Nephron (organoid): ENCODE results near the gene CD22.

Experiments used
- H3K27ac Mint-ChIP-seq, 3 experiments: 2 replicates each; pipeline ENCODE4 v1.8.0; 2020; ENCODE audit warnings: mixed read lengths in 3 of 3, mild to moderate bottlenecking in 2 of 3, moderate library complexity in 1 of 3
- H3K27me3 Mint-ChIP-seq: 2 replicates; pipeline ENCODE4 v1.8.0; 2021; ENCODE audit warnings: low read depth, mild to moderate bottlenecking, moderate library complexity, mixed read lengths
- H3K36me3 Mint-ChIP-seq: 2 replicates; pipeline ENCODE4 v1.8.0; 2020; ENCODE audit warnings: low read depth, mixed read lengths
- H3K4me1 Mint-ChIP-seq: 2 replicates; pipeline ENCODE4 v1.8.0; 2020; ENCODE audit warnings: mixed read lengths
- H3K4me3 Mint-ChIP-seq, 3 experiments: 2 replicates each; pipeline ENCODE4 v1.8.0; 2020; ENCODE audit warnings: mild to moderate bottlenecking in 3 of 3, mixed read lengths in 3 of 3, moderate library complexity in 2 of 3
- H3K9me3 Mint-ChIP-seq: 2 replicates; pipeline ENCODE4 v1.8.0; 2020; ENCODE audit warnings: mixed read lengths
- TF ChIP-seq, protein P1 (sequence below), 3 experiments: fragments of 200-600 bp; sonication (generic); IDR thresholded peaks; one replicate each; pipeline ENCODE4 v1.5.0; 2021; ENCODE audit warnings: antibody characterized with exemption in 3 of 3; ENCODE audit not compliant: unreplicated experiment in 3 of 3

The CD22 gene

DNA sequence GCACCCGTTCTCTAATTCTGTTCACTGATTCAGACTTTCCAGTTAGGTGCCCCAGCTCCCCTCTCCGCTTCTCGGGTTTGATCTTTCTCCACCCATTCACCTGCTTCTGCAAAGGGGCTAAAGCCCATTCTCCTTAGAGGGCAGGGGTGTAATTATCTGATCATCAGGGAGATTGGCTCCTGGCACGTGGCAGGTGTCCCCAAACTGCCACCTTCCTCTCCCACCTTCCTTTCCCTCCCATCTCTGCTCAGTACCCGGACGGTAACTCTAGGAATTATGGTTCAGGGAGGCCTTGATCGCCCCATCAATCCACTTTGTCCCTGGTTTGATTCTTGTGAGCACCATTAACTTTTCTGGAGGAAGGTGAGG, 18.9 kb downstream of the CD22 start:
- no peak overlapping the region for H3K4me3 Mint-ChIP-seq
- H3K4me1 Mint-ChIP-seq, result peaks cover 4% of the 10 kb centered on the region
- no peaks in the 10 kb centered on the region for H3K36me3 Mint-ChIP-seq
- no peak overlapping the region for H3K27ac Mint-ChIP-seq
- H3K9me3 Mint-ChIP-seq, result no peaks in the 10 kb centered on the region
- peaks cover 25% of the 10 kb centered on the region for H3K27me3 Mint-ChIP-seq
- TF ChIP-seq, protein P1, sequence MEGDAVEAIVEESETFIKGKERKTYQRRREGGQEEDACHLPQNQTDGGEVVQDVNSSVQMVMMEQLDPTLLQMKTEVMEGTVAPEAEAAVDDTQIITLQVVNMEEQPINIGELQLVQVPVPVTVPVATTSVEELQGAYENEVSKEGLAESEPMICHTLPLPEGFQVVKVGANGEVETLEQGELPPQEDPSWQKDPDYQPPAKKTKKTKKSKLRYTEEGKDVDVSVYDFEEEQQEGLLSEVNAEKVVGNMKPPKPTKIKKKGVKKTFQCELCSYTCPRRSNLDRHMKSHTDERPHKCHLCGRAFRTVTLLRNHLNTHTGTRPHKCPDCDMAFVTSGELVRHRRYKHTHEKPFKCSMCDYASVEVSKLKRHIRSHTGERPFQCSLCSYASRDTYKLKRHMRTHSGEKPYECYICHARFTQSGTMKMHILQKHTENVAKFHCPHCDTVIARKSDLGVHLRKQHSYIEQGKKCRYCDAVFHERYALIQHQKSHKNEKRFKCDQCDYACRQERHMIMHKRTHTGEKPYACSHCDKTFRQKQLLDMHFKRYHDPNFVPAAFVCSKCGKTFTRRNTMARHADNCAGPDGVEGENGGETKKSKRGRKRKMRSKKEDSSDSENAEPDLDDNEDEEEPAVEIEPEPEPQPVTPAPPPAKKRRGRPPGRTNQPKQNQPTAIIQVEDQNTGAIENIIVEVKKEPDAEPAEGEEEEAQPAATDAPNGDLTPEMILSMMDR (IDR thresholded peaks at IDR 0.05; ENCODE audit: unreplicated experiment in 3 of 3), result no peak

DNA sequence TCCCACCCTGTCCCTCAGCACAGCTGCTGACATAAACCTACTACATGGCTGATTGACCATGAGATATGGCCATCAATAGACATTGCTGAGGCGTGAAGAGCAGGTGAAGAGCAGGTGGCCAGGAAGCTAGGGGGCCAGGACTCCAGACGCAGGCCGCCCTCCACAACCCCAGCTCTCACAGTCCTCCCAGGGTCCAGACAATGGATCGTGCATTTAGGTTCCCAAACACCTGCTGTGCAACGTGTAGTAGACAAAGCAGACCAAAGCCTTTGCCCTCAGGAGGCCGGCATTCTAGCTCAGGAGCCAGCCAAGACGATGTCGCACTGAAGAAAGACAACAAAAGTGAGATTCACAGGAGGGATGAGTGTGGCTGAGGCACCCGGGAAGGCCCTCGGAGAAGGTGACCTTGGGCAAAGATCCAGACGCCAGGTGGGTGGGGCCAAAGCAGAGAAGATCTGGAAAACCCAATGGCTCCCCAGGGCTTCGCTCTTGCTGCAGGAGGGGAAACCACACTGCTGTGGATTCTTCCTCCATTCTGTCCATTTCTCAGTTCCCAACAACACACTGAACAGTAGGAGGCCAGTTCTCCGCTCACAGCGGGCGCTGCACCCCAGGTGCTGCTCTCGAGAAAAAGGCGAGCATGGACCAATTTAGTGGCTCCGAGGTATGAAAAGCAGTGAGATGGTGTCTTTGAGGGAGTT, 20.1 kb downstream of the CD22 start:
- peaks cover 25% of the 10 kb centered on the region for H3K27me3 Mint-ChIP-seq
- H3K27ac Mint-ChIP-seq, result peak overlapping the region in 1 of 3 experiments; percentile 22
- H3K36me3 Mint-ChIP-seq, result no peaks in the 10 kb centered on the region

DNA sequence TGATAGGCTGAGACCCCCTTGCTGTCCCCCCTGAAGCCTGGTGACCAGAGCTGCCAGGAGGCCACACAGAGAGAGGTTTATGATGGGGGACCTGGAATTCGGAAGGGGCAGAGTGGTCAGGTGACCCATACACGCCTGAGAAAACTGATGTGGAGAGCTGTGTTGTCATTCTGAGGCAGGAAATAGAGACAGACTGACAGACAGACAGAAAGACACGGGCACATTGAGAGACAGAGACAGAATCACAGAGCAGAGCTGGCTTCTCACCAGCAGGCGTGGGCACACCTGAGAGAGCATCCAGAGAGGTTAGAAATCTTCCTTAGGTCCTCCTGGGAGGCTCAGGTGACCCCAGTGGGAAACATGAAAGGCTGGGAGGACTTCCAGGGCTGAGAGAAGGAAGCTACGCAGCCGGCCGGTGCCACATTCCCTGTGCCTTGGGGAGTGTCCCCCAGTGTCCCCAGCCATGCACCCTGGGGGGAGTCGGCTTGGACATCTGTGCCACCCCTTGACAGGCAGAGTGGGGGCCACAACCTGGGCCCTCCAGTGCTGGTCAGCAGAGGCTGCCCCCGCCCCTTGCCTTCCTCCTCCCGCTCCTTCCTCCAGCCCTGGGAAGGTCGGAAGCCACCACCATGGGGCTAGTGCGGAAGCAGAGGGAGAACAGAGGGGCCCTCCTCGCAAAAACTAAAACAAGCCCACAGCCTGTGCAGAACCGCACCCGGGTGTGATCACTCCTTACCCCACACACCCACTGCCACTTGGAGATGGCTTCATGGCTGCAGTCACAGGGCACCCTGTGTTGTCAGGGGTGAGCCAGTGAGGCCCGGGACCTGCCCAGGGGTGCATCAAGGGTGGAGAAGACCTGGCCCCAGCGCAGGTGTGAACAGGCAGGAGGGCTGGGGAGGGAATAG, 20.9 kb downstream of the CD22 start:
- Mint-ChIP-seq H3K27me3 (peaks cover 25% of the 10 kb centered on the region), H3K27ac (peak overlapping the region in 1 of 3 experiments; percentile 22), H3K4me3 (no peak overlapping the region), H3K9me3 (no peaks in the 10 kb centered on the region), H3K4me1 (peaks cover 6% of the 10 kb centered on the region), H3K36me3 (no peaks in the 10 kb centered on the region)
- TF ChIP-seq, protein P1 (IDR thresholded peaks at IDR 0.05; ENCODE audit: unreplicated experiment in 3 of 3), result no peak

More for the DNA sequence above, 20.1 kb downstream of the CD22 start:
- Mint-ChIP-seq H3K4me1 (peaks cover 6% of the 10 kb centered on the region), H3K4me3 (no peak overlapping the region), H3K9me3 (no peaks in the 10 kb centered on the region)
- TF ChIP-seq, protein P1 (IDR thresholded peaks at IDR 0.05; ENCODE audit: unreplicated experiment in 3 of 3), result no peak

DNA sequence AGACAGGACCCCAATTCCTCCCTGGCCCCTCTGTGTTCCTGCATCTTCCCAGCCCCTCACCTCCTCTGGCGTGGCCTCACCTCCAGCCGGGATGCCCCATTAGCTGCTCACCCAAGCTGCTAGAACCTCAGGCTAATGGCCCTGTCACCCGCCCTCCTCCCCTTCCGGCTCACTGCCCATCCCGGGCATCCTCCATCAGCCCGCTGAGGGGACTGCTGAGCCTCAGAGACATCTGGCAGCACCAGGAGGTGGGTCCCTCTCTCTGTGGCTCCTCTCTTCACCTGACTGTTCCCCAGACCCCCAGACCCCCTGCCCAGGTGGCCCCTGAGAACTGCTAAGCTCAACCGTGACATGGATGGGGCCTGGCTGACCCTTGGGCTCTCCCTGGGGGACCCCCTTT, 21.6 kb downstream of the CD22 start:
- Mint-ChIP-seq H3K4me1 (peaks cover 6% of the 10 kb centered on the region), H3K4me3 (no peak overlapping the region), H3K36me3 (no peaks in the 10 kb centered on the region), H3K9me3 (no peaks in the 10 kb centered on the region), H3K27ac (no peak overlapping the region), H3K27me3 (peaks cover 23% of the 10 kb centered on the region)
- TF ChIP-seq, protein P1 (IDR thresholded peaks at IDR 0.05; ENCODE audit: unreplicated experiment in 3 of 3), result no peak

DNA sequence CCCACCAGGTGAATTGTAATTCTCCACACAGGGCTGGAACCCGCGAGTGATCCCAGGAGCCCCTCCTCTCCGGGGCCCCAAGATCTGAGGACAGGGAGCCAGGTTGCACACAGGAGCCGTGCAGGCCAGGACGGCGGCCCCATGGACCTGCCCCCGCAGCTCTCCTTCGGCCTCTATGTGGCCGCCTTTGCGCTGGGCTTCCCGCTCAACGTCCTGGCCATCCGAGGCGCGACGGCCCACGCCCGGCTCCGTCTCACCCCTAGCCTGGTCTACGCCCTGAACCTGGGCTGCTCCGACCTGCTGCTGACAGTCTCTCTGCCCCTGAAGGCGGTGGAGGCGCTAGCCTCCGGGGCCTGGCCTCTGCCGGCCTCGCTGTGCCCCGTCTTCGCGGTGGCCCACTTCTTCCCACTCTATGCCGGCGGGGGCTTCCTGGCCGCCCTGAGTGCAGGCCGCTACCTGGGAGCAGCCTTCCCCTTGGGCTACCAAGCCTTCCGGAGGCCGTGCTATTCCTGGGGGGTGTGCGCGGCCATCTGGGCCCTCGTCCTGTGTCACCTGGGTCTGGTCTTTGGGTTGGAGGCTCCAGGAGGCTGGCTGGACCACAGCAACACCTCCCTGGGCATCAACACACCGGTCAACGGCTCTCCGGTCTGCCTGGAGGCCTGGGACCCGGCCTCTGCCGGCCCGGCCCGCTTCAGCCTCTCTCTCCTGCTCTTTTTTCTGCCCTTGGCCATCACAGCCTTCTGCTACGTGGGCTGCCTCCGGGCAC, 22.6 kb downstream of the CD22 start:
- TF ChIP-seq, protein P1 (IDR thresholded peaks at IDR 0.05; ENCODE audit: unreplicated experiment in 3 of 3), result no peak
- no peaks in the 10 kb centered on the region for H3K36me3 Mint-ChIP-seq
- H3K9me3 Mint-ChIP-seq, result no peaks in the 10 kb centered on the region
- H3K4me1 Mint-ChIP-seq, result peaks cover 6% of the 10 kb centered on the region
- no peak overlapping the region for H3K27ac Mint-ChIP-seq
- H3K4me3 Mint-ChIP-seq, result no peak overlapping the region
- peaks cover 25% of the 10 kb centered on the region for H3K27me3 Mint-ChIP-seq
